ENCODE data around the gene ARFGAP2.

ARFGAP2 gene

DNA sequence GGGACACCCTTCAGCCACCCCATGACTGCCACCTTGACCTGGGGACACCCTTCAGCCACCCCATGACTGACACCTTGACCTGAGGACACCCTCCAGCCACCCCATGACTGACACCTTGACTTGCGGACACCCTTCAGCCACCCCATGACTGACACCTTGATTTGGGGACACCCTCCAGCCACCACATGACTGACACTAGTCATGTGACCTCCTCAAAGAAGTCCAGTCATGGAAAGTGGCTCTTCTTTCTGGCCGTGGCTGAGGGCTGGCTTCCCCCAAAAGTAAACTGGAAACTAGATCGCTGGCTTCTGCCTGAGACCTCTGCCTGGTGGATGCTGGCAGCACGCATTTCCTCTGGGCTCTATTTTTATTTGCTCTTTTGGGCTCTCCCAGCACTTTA is 28.4 kb downstream of the ARFGAP2 start:
- DNase-seq (ENCODE audit: low read depth) = no peak

DNA sequence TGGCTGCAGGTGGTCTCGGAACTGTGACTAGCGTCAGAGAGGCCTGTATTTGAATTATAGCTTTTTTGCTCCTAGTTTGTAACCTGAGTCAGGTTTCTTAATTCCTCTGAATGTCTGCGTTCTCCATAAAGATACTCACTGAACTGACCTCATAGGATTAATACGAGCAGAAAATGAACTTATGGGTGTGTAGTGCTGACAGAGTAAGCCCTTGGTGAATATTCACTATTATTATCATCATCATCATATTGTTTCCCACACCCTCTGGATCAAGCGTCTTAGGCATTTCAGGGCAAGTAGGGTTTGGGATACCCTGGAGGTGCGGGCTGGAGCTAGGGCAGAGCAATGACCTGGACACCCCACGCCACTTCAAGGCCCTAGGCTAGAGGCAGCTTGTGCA is 29.0 kb downstream of the ARFGAP2 start:
- no peak for DNase-seq (ENCODE audit: low read depth)

DNA sequence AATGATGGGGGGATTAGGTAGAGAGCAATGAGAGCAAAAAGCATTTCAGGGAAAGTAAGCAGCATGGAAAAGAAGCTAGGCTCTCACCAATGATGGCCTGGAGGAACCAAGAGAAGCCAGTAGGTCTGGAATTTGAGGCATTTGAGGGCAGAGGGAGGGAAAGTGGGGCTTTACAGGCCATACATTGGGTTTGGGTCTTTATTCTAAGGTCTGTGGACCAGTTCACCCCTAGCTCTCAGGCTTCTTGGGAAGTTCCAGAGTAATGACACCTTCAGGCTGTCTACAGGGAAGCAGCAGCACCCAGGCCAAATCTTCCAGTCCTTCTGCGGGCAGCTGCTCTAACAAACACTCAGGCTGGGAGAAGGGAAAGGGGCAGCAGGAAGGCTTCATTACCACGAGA is 29.4 kb downstream of the ARFGAP2 start:
- DNase-seq (ENCODE audit: low read depth) = no peak

- no peak for DNase-seq (ENCODE audit: low read depth)
Measured at GRCh38 chr11:47144541-47144940, 32.1 kb downstream of the ARFGAP2 start.

DNA sequence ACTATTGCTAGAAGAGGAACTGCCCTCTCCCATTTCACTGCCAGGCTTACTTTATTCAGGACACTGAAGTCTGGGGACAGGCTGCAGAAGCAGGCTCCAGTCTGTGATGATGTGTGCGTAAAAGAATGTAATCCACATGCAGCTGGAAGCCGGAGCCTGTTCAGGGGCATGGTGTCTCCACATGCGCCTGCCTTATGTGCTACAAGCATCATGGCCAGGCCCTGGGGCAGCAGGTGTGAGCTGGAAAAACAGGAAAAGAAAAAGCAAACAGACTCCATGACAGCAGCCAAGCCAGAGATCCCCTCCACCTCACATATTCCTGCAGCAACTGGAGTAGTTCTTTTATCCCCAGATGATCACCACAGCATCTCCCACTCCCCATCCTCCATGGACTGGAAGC is 33.4 kb downstream of the ARFGAP2 start:
- no peak for DNase-seq (ENCODE audit: low read depth)

DNA sequence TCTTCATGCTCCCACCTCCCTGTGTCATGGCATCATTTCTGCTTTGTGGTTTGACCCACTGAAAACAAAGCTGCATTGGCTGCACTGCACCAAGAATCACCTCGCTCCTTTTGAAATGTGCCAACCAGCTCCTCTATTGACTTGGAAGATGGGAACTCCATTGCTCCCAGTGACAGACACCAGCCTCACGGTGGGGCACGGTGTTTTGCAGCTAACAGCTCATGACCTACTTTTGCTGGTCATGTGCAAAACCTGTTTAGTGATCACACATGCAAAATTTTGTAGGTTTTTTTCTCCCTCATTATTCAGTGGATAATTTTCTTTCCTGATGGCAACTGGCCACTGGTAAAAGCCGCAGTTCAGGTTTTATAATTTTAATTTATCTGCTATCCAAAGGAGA is 36.8 kb downstream of the ARFGAP2 start:
- no peak for DNase-seq (ENCODE audit: low read depth)

DNA sequence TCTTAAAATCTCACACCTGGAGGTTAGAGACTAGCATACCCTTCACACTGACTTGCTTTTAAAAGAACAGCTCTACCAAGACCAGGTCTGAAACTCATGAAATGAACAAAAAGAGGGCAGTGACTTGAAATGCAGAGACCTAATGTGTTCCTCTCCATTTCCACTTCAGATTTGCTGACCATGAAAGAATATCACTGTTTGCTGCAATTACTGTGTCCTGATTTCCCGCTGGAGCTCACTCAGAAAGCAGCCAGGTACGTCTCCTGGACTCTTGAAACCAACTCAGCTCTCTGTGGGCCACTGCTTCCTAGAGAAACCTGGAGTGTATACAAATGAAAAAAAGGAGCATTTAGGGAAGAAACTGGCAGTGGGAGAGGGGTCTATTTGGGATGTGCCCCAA is 39.2 kb downstream of the ARFGAP2 start:
- no peak for DNase-seq (ENCODE audit: low read depth)

DNA sequence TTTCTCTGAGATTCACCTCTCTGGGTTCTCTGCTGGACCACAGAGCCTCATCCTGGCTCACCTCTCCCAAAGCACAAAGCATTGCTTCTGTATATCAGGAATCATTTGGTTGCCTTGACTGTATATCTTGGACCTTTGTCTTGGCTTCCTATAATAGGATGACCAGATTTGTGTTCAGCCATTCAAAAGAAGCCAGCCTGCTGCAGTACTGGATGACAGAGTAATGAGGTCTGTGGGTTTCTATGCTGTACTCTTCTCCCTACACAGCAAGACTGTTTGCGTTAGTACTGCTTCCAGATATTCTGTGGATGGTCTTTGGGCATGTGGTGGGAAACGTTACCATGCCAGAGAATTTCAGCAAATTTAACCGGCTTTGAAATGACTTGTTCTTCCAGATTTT is 39.8 kb downstream of the ARFGAP2 start:
- no peak for DNase-seq (ENCODE audit: low read depth)

DNA sequence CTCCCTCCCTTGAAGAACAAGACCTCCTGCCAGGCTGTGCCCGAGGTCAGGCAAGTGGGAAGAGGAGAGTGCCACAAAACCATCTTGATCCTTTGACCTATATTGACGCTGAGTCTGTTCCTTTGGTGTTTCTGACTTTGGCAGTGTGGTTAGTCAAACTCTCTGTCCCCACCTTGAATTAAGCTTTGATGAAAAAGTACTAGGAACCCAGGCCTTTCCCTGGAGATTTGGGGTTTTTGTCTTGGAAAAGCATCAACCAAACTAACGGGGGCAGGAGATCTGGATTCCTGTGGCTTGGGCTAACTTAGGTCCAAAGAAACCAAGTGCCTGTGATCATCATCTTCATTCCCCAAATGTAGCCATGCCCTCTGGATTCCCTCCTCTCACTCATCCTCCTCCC is 40.4 kb downstream of the ARFGAP2 start:
- DNase-seq (ENCODE audit: low read depth) = no peak

GRCh38 chr11:47132981-47133380 is 43.7 kb downstream of the ARFGAP2 start:
- no peak for DNase-seq (ENCODE audit: low read depth)

GRCh38 chr11:47132490-47132889 is 44.2 kb downstream of the ARFGAP2 start:
- no peak for DNase-seq (ENCODE audit: low read depth)

- DNase-seq (ENCODE audit: low read depth) = no peak
Measured at GRCh38 chr11:47131136-47131535, 45.5 kb downstream of the ARFGAP2 start.

DNA sequence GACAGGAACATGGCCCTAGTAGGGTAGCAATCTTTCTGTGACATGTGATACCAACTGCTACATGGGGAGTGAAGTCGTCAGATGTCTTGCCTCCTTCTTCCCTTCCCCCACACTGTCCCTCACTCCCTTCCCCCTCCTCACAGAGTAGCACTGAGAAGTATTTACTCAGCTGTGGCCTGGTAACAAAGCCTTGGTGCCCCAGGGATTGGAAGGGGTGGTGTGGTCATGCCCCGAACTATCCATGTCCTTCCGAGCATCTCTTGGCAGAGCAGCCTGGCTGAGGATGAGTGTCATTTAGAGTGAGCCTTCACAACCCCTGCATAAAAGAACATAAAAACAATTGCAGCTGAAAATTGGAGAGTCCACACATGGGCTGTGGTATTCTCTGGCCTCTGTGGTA is 46.1 kb downstream of the ARFGAP2 start:
- no peak for DNase-seq (ENCODE audit: low read depth)

DNA sequence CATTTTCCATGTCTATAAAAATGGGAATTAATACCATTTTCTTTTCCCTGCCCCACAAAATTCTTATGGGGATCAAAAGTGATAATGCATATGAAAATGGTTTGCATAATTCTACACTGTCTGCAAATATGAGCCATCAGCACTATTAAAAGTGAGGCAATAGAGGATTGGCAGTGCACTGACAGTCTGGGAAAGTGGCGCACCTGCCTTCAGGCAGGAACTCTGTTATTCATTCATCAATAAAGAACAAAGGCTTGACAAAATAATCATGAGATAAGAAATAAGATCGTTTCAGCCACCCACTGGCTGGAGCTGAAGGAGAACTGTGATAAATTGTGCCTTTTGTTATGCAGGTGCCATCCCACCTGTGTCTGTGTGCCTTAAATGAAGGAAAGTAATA is 49.5 kb downstream of the ARFGAP2 start:
- DNase-seq (ENCODE audit: low read depth) = no peak

DNA sequence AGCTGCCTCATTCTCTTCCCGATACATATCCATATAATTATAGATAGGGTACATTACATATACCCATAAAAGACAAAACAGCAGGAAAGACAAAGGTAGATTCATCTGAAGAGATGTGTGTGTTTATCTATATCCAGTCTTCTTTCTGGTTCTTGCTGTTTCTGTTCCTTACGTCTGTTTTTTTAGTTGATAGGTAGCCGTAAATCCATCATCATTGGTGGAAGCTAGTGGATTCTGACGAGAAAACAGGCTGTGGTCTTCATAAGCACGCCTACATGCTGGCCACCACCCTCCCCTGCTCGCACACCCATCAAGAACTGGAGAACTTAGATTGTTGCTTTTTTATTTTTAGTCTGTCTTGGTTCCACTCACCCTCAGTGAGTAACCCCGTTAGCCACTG is 51.6 kb downstream of the ARFGAP2 start:
- no peak for DNase-seq (ENCODE audit: low read depth)

GRCh38 chr11:47124675-47125074 is 52.0 kb downstream of the ARFGAP2 start:
- no peak for DNase-seq (ENCODE audit: low read depth)

DNA sequence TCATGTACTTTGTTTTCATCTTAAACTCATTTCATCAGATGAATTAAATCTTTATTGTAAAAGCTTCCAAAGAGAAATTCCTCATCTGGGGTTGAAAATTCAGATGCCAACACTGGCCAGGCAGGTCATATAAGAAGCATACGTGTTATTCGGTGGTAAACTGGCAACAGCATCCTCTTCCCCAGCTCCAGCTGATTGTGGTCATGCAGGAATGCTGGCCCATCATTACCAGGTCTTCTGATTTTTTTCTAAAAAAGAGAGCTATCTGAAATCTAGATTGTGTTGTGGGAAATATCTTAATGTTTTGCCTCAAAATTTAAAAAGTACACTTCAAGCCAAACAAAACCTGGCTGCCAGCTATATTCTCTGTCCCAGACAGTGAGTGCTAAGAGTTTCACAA is 53.6 kb downstream of the ARFGAP2 start:
- no peak for DNase-seq (ENCODE audit: low read depth)

DNA sequence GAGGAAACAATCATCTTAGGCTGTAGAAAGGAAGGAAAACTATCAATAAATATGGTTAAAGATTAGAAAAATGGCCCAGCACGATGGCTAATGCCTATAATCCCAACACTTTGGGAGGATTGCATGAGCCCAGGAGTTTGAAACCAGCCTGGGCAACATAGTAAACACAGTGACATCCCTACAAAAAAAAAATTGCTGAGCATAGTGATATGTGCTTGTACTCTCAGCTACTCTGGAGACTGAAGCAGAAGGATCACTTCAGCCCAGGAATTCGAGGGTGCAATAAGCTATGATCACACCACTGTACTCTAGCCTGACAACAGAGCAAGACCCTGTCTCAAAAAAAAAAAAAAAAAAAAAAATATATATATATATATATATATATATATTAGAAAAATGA is 54.9 kb downstream of the ARFGAP2 start:
- DNase-seq (ENCODE audit: low read depth) = no peak

DNA sequence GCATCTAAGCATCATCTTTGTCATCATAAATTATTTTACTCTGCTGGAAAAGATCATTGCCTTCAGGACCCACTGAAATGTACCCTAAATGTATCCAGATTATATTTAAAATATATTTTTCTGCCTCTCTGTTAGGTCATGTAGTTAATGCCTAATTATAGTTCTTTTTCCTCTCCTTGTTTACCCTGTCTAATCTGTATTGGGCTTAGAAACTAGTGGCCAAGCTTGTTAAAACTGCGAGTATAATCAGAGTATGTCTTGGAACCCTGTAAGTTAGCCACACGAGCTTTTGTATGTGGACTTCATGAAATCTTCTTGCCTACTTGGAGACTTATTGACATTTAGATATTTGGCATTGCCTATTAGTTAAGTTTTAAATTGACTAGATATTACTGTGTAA is 55.6 kb downstream of the ARFGAP2 start:
- no peak for DNase-seq (ENCODE audit: low read depth)

- DNase-seq (ENCODE audit: low read depth) = peak; percentile 54
Measured at GRCh38 chr11:47118958-47119688, 57.6 kb downstream of the ARFGAP2 start.
